Measurements from ENCODE around the gene BOD1.

DNA sequence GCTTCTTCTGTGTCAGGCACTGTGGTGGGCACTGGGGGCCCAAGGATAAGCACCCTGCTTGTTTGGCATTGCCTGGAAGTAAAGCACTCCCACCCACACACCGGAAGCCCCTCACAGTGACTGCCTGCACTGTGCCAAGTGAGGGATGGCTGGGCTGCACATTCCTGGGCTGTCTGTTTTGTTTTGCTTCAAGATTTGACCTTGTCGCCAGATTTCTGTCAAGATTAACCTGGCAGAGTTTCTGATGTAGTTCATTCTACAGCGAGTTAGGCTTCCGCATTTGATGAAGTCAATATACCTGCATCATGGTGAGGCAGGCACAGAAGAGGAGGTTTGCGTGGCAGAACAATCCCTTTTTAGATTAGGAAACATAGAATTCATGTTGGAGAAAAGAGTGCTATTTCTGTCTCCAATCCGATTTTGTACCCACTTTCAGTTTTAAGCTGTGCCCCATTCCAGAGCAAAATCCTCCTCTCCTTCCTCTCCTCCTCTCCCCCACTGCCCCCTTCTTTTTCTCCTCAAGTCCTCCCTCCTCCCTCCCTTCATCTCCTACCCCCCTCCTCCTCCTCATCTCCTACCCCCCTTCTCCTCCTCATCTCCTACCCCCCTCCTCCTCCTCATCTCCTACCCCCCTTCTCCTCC is 14.4 kb upstream of the BOD1 start:
- TF ChIP-seq POLR2AphosphoS5 (IDR thresholded peaks at IDR 0.05) (no peak), EP300 (IDR thresholded peaks at IDR 0.05) (no peak)
- TF ChIP-seq, protein P1, sequence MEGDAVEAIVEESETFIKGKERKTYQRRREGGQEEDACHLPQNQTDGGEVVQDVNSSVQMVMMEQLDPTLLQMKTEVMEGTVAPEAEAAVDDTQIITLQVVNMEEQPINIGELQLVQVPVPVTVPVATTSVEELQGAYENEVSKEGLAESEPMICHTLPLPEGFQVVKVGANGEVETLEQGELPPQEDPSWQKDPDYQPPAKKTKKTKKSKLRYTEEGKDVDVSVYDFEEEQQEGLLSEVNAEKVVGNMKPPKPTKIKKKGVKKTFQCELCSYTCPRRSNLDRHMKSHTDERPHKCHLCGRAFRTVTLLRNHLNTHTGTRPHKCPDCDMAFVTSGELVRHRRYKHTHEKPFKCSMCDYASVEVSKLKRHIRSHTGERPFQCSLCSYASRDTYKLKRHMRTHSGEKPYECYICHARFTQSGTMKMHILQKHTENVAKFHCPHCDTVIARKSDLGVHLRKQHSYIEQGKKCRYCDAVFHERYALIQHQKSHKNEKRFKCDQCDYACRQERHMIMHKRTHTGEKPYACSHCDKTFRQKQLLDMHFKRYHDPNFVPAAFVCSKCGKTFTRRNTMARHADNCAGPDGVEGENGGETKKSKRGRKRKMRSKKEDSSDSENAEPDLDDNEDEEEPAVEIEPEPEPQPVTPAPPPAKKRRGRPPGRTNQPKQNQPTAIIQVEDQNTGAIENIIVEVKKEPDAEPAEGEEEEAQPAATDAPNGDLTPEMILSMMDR (IDR thresholded peaks at IDR 0.05) = no peak

Data from gastroesophageal sphincter (tissue), 3 donors.